Body of pancreas (tissue), 4 donors: ENCODE data around the gene CENPM.

Experiments used
- CTCF ChIP-seq, 7 experiments: fragments of 450-650 bp in 4 of 7; fragments of 200-600 bp in 3 of 7; sonication (generic) in 3 of 7; IDR thresholded peaks; one replicate each; pipeline ENCODE4 v1.5.1; 2016 to 2019; ENCODE audit warnings: antibody characterized with exemption in 7 of 7
- POLR2A ChIP-seq, 3 donors: fragments of 450-650 bp; IDR thresholded peaks; one replicate each; pipeline ENCODE4 v1.6.1; 2016; ENCODE audit warnings: antibody characterized with exemption in 3 of 3, mild to moderate bottlenecking in 2 of 3

DNA sequence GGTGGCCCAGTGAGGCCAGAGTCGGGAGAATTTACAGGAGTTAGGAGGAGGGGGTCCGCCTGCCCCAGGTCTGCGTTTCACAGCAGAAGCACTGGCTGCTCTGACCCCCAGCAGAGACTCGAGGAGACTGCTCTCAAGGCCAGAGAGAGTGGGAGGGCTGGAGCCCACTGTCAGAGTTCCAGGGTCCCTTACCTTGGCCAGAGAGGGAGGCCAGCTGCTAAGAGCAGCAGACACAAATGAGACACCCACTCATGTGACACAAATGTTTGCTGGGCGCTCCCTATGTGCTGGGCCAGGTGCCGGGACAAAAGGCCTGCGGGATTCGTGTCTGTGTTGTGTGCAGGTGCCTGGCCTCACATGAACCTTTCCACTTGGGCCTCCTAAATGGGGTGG, 17.5 kb downstream of the CENPM start:
- TF ChIP-seq CTCF (IDR thresholded peaks at IDR 0.05) (no peak), POLR2A (IDR thresholded peaks at IDR 0.05) (no peak)
